SK-N-SH (cell line): ENCODE data around the gene UTP11. TPM values are rescaled to one million over a fixed set of nuclear protein-coding genes. Genes with fewer than 3 reads are reported as not detected.
A peak's percentile ranks its signal among the peaks of the same experiment; 100 is the strongest.

ENCODE experiments used
- CTCF ChIA-PET: fragments of 300-600, 350-600 bp; formaldehyde crosslinking; extraction: SDS; loops from one replicate; lab custom pipeline; 2021; lab: Yijun Ruan, JAX
- POLR2A ChIA-PET: fragments of 350-600 bp; sonication (Branson Sonifier 250); formaldehyde crosslinking; extraction: SDS; loops from one replicate; lab custom pipeline; 2020; ENCODE audit warnings: antibody characterized with exemption, inconsistent platforms; lab: Yijun Ruan, JAX
- DNase-seq: peaks from one replicate; pipeline ENCODE4 v3.0.0; 2012
- H2AFZ ChIP-seq: fragments of 200-600 bp; sonication (generic); 2 replicates; pipeline ENCODE4 v1.8.1; 2016; ENCODE audit warnings: antibody characterized with exemption, mild to moderate bottlenecking, low read depth
- H3F3A ChIP-seq: fragments of 200-600 bp; sonication (generic); replicated peaks from 2 replicates; pipeline ENCODE3; 2016; ENCODE audit warnings: antibody characterized with exemption, mild to moderate bottlenecking; ENCODE audit not compliant: insufficient read depth
- H3K27ac ChIP-seq, 2 experiments: fragments of 200-500 bp in 1 of 2; fragments of 200-600 bp in 1 of 2; sonication (Bioruptor generic) in 1 of 2; sonication (generic), shearing (Covaris generic) in 1 of 2; 2 replicates each; pipeline versions ENCODE4 v1.5.1 to v1.6.1; 2014 to 2016; ENCODE audit warnings: low read depth in 2 of 2, inconsistent platforms in 1 of 2, low read length in 1 of 2, mild to moderate bottlenecking in 1 of 2, mixed read lengths in 1 of 2
- H3K27me3 ChIP-seq: fragments of 200-600 bp; sonication (generic), shearing (Covaris generic); 2 replicates; pipeline ENCODE4 v1.6.1; 2016; ENCODE audit warnings: mixed run types; ENCODE audit not compliant: insufficient read depth
- H3K36me3 ChIP-seq, 2 experiments: fragments of 200-500 bp in 1 of 2; fragments of 200-600 bp in 1 of 2; sonication (Bioruptor generic) in 1 of 2; sonication (generic) in 1 of 2; replicated peaks in 1 of 2; 2 replicates each; pipeline versions ENCODE3 to v1.5.1; 2014 to 2016; ENCODE audit warnings: low read length in 1 of 2, mild to moderate bottlenecking in 1 of 2; ENCODE audit not compliant: insufficient read depth in 2 of 2, control insufficient read depth in 1 of 2
- H3K4me1 ChIP-seq, 2 experiments: fragments of 200-500 bp in 1 of 2; fragments of 200-600 bp in 1 of 2; sonication (Bioruptor generic) in 1 of 2; sonication (generic), shearing (Covaris generic) in 1 of 2; 2 replicates each; pipeline versions ENCODE4 v1.5.1 to v1.6.1; 2014 to 2016; ENCODE audit warnings: low read depth in 1 of 2, low read length in 1 of 2, mixed run types in 1 of 2; ENCODE audit not compliant: insufficient read depth in 2 of 2, control insufficient read depth in 1 of 2
- H3K4me2 ChIP-seq: fragments of 200-600 bp; sonication (generic), shearing (Covaris generic); 2 replicates; pipeline ENCODE4 v1.6.1; 2017; ENCODE audit warnings: mixed run types
- H3K4me3 ChIP-seq, 2 experiments: fragments of 200-500 bp in 1 of 2; fragments of 200-600 bp in 1 of 2; sonication (Bioruptor generic) in 1 of 2; sonication (generic), shearing (Covaris generic) in 1 of 2; 2 replicates each; pipeline versions ENCODE4 v1.5.1 to v1.8.1; 2014 to 2016; ENCODE audit warnings: low read depth in 2 of 2, inconsistent platforms in 1 of 2, low read length in 1 of 2, mild to moderate bottlenecking in 1 of 2, mixed read lengths in 1 of 2, moderate library complexity in 1 of 2
- H3K79me2 ChIP-seq: fragments of 200-600 bp; sonication (generic); 2 replicates; pipeline ENCODE4 v1.8.1; 2017; ENCODE audit warnings: mild to moderate bottlenecking; ENCODE audit not compliant: insufficient read depth
- H3K9ac ChIP-seq: fragments of 200-600 bp; sonication (generic); 2 replicates; pipeline ENCODE4 v1.6.1; 2017; ENCODE audit warnings: mixed run types
- H3K9me2 ChIP-seq: fragments of 200-600 bp; sonication (generic); 2 replicates; pipeline ENCODE4 v1.6.1; 2017; ENCODE audit warnings: mixed run types
- H3K9me3 ChIP-seq: fragments of 200-600 bp; sonication (generic); 2 replicates; pipeline ENCODE4 v1.6.1; 2017; ENCODE audit warnings: mixed run types, mild to moderate bottlenecking, moderate library complexity
- H4K20me1 ChIP-seq: fragments of 200-600 bp; sonication (generic); 2 replicates; pipeline ENCODE4 v1.6.1; 2017; ENCODE audit warnings: mild to moderate bottlenecking, mixed run types; ENCODE audit not compliant: insufficient read depth
- CHD2 ChIP-seq: fragments of 150-350 bp; IDR thresholded peaks from 2 replicates; pipeline ENCODE4 v1.6.1; 2018; ENCODE audit warnings: low read length; ENCODE audit not compliant: partially characterized antibody
- ELF1 ChIP-seq: IDR thresholded peaks from 2 replicates; pipeline ENCODE4 v1.4.0; 2012
- FOXJ3 ChIP-seq: sonication (generic); formaldehyde crosslinking; IDR thresholded peaks from 2 replicates; pipeline ENCODE4 v1.5.1; 2020; ENCODE audit warnings: mild to moderate bottlenecking, missing genetic modification reagents
- RAD21 ChIP-seq: IDR thresholded peaks from 2 replicates; pipeline ENCODE4 v1.6.1; 2012; ENCODE audit warnings: mild to moderate bottlenecking, low read length
- RCOR1 ChIP-seq: fragments of 150-350 bp; IDR thresholded peaks from 2 replicates; pipeline ENCODE4 v1.6.1; 2017; ENCODE audit warnings: antibody characterized with exemption, low read length
- RXRA ChIP-seq: IDR thresholded peaks from 2 replicates; pipeline ENCODE4 v1.4.0; 2012; ENCODE audit warnings: low read depth, mild to moderate bottlenecking, borderline replicate concordance
- SMC3 ChIP-seq: IDR thresholded peaks from 2 replicates; pipeline ENCODE4 v1.6.1; 2012; ENCODE audit warnings: low read depth, low read length, improper control_type of control experiment
- TAF1 ChIP-seq: IDR thresholded peaks from 2 replicates; pipeline ENCODE4 v1.6.1; 2012; ENCODE audit warnings: low read depth, mild to moderate bottlenecking, low read length, moderate library complexity, borderline replicate concordance
- TCF12 ChIP-seq: IDR thresholded peaks from 2 replicates; pipeline ENCODE4 v1.4.0; 2012
- TEAD4 ChIP-seq: IDR thresholded peaks from 2 replicates; pipeline ENCODE4 v1.4.0; 2012; ENCODE audit warnings: mild to moderate bottlenecking, borderline replicate concordance; ENCODE audit not compliant: insufficient read depth
- YY1 ChIP-seq: IDR thresholded peaks from 2 replicates; pipeline ENCODE4 v1.4.0; 2012; ENCODE audit warnings: low read depth, mild to moderate bottlenecking
- WGBS: methylation state at CpG from one replicate; pipeline ENCODE4 v1.1.6; 2017; ENCODE audit warnings: low lambda C conversion rate; 5-methylcytosine and 5-hydroxymethylcytosine counted together
- polyA plus RNA-seq, 3 experiments: library from polyadenylated mRNA; depleted of rRNA; stranded (reverse); fragments of >200 nt; gene quantifications; 2 replicates each; pipeline ENCODE4 v1.2.3, GENCODE V29; 2012
- TF ChIP-seq, protein P1 (sequence below): IDR thresholded peaks from 2 replicates; pipeline ENCODE4 v1.4.0; 2012; ENCODE audit warnings: low read depth, borderline replicate concordance
- TF ChIP-seq, protein P2 (sequence below): IDR thresholded peaks from 2 replicates; pipeline ENCODE4; 2012
- TF ChIP-seq, protein P3 (sequence below): fragments of 150-350 bp; IDR thresholded peaks from 2 replicates; pipeline ENCODE4 v1.6.1; 2016; ENCODE audit warnings: mild to moderate bottlenecking, low read depth, low read length
- TF ChIP-seq, protein P4 (sequence below): fragments of 150-350 bp; IDR thresholded peaks from 2 replicates; pipeline ENCODE4 v1.6.1; 2017; ENCODE audit warnings: antibody characterized with exemption, low read length, low read depth, borderline replicate concordance
- TF ChIP-seq, protein P5 (sequence below): IDR thresholded peaks from 2 replicates; pipeline ENCODE4 v1.4.0; 2012; ENCODE audit warnings: low read depth, borderline replicate concordance
- TF ChIP-seq, protein P6 (sequence below): IDR thresholded peaks from 2 replicates; pipeline ENCODE4 v1.4.0; 2012; ENCODE audit warnings: low read depth

UTP11 gene
- polyA plus RNA-seq, 1 of the 3 experiments (the other 2 are of a cell fraction): 26.8 TPM

DNA sequence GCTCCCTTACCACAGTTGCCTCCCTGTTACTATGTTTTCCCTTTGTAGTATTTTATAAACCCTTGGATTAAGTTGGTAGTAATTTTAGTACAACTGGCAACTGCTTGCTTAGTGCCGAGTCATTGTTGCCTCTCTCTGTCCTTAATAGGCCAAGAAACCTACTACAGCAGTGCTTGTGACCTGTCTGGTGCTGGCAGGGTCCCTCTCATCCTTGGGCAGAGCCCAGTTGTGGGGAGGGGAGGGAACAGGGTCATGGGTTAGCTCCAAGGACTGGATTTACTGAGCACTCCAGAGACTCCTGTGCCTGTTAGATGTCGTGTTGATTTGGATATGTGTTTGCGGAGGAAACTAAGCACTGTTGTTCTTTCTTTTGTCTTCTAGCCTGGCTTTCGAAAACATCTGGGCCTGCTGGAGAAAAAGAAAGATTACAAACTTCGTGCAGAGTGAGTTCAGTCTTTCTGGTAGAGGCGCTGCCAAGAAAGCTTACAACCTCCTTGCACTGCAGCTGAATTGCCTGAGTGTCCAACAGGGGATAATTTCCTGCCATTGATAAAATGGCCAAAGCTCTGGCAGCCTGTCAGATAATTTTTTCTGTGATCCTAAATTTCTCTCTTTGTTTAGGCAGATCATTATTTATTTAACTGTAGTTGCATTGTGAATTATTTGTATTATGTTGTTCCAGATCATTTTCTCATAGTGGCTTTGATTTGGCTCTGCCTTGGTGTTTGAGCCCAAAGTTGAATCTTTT is 3.6 kb downstream of the UTP11 start:
- H3K4me3 ChIP-seq: no peak overlapping the region
- no peaks in the 10 kb centered on the region for H3K9me2 ChIP-seq
- TF ChIP-seq SMC3 (no peak), RXRA (no peak), TCF12 (no peak), TAF1 (no peak), ELF1 (no peak), TEAD4 (no peak), YY1 (no peak), FOXJ3 (no peak), CHD2 (no peak), RAD21 (no peak), RCOR1 (no peak)
- TF ChIP-seq, protein P1, sequence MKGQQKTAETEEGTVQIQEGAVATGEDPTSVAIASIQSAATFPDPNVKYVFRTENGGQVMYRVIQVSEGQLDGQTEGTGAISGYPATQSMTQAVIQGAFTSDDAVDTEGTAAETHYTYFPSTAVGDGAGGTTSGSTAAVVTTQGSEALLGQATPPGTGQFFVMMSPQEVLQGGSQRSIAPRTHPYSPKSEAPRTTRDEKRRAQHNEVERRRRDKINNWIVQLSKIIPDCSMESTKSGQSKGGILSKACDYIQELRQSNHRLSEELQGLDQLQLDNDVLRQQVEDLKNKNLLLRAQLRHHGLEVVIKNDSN: no peak
- TF ChIP-seq, protein P2, sequence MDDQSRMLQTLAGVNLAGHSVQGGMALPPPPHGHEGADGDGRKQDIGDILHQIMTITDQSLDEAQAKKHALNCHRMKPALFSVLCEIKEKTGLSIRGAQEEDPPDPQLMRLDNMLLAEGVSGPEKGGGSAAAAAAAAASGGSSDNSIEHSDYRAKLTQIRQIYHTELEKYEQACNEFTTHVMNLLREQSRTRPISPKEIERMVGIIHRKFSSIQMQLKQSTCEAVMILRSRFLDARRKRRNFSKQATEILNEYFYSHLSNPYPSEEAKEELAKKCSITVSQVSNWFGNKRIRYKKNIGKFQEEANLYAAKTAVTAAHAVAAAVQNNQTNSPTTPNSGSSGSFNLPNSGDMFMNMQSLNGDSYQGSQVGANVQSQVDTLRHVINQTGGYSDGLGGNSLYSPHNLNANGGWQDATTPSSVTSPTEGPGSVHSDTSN: no peak
- TF ChIP-seq, protein P3, sequence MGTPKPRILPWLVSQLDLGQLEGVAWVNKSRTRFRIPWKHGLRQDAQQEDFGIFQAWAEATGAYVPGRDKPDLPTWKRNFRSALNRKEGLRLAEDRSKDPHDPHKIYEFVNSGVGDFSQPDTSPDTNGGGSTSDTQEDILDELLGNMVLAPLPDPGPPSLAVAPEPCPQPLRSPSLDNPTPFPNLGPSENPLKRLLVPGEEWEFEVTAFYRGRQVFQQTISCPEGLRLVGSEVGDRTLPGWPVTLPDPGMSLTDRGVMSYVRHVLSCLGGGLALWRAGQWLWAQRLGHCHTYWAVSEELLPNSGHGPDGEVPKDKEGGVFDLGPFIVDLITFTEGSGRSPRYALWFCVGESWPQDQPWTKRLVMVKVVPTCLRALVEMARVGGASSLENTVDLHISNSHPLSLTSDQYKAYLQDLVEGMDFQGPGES: no peak
- TF ChIP-seq, protein P4, sequence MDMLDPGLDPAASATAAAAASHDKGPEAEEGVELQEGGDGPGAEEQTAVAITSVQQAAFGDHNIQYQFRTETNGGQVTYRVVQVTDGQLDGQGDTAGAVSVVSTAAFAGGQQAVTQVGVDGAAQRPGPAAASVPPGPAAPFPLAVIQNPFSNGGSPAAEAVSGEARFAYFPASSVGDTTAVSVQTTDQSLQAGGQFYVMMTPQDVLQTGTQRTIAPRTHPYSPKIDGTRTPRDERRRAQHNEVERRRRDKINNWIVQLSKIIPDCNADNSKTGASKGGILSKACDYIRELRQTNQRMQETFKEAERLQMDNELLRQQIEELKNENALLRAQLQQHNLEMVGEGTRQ: no peak
- TF ChIP-seq, protein P5, sequence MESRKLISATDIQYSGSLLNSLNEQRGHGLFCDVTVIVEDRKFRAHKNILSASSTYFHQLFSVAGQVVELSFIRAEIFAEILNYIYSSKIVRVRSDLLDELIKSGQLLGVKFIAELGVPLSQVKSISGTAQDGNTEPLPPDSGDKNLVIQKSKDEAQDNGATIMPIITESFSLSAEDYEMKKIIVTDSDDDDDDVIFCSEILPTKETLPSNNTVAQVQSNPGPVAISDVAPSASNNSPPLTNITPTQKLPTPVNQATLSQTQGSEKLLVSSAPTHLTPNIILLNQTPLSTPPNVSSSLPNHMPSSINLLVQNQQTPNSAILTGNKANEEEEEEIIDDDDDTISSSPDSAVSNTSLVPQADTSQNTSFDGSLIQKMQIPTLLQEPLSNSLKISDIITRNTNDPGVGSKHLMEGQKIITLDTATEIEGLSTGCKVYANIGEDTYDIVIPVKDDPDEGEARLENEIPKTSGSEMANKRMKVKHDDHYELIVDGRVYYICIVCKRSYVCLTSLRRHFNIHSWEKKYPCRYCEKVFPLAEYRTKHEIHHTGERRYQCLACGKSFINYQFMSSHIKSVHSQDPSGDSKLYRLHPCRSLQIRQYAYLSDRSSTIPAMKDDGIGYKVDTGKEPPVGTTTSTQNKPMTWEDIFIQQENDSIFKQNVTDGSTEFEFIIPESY: no peak
- TF ChIP-seq, protein P6, sequence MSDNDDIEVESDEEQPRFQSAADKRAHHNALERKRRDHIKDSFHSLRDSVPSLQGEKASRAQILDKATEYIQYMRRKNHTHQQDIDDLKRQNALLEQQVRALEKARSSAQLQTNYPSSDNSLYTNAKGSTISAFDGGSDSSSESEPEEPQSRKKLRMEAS: no peak
- H3K36me3 ChIP-seq: peaks cover 50 to 55% of the 10 kb centered on the region in 2 experiments
- ChIA-PET CTCF (interaction anchor here (1.3 to 5.5 kb wide), 3 partner anchors 11 to 819 kb away, joined by 3 to 52 read pairs (median 5); no protein-coding TSS in a partner anchor), POLR2A (no interaction called here)
- no peak for DNase-seq
- H3K9ac ChIP-seq: no peak overlapping the region
- H2AFZ ChIP-seq: no peak overlapping the region
- peak overlapping the region in 1 of 2 experiments; percentile 7; a peak in 1 of 4 replicates for H3K27ac ChIP-seq
- no peak overlapping the region for H3K4me2 ChIP-seq
- peaks cover 71% of the 10 kb centered on the region for H3K79me2 ChIP-seq
- 91% methylated on average over 6 of the region's 6 CpGs for WGBS
- H3K4me1 ChIP-seq: peaks cover 3 to 22% of the 10 kb centered on the region in 2 experiments; a peak in 2 of 4 replicates
- no peaks in the 10 kb centered on the region for H3K27me3 ChIP-seq
- no peaks in the 10 kb centered on the region for H3K9me3 ChIP-seq
- H4K20me1 ChIP-seq: no peaks in the 10 kb centered on the region
- H3F3A ChIP-seq: peaks cover 7% of the 10 kb centered on the region
